ENCODE measurements around the gene MAPK12.

MAPK12 gene

DNA sequence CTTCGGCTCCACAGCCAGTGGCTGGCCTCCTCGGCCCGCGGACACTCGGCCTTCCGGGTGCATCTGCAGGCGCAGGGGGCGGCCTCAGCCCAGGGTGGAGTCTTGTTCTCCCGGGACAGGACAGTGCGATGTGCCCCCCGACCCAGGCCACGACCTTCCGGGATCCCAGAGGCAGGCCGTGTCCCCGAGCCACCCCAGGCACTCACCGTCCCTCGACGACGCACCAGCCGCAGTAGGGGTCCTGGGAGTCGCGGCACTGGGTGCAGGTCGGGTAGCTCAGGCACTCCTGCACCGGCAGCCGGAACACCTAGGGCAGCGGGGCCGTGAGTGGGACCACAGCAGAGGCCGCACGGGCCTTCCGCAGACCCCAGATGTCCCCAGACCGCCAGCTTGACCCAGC is 26.2 kb upstream of the MAPK12 start:
- TF ChIP-seq, protein P1, sequence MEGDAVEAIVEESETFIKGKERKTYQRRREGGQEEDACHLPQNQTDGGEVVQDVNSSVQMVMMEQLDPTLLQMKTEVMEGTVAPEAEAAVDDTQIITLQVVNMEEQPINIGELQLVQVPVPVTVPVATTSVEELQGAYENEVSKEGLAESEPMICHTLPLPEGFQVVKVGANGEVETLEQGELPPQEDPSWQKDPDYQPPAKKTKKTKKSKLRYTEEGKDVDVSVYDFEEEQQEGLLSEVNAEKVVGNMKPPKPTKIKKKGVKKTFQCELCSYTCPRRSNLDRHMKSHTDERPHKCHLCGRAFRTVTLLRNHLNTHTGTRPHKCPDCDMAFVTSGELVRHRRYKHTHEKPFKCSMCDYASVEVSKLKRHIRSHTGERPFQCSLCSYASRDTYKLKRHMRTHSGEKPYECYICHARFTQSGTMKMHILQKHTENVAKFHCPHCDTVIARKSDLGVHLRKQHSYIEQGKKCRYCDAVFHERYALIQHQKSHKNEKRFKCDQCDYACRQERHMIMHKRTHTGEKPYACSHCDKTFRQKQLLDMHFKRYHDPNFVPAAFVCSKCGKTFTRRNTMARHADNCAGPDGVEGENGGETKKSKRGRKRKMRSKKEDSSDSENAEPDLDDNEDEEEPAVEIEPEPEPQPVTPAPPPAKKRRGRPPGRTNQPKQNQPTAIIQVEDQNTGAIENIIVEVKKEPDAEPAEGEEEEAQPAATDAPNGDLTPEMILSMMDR (IDR thresholded peaks at IDR 0.05; ENCODE audit: low read depth, low read length, missing control alignments): no peak
- in situ Hi-C loops (cut with HindIII; ENCODE audit: low sequenced_read_pairs): no loop called here
- DNase-seq (ENCODE audit: low read depth): no peak
- no peak overlapping the region for H3K4me3 ChIP-seq (ENCODE audit: low read depth, low read length)

DNA sequence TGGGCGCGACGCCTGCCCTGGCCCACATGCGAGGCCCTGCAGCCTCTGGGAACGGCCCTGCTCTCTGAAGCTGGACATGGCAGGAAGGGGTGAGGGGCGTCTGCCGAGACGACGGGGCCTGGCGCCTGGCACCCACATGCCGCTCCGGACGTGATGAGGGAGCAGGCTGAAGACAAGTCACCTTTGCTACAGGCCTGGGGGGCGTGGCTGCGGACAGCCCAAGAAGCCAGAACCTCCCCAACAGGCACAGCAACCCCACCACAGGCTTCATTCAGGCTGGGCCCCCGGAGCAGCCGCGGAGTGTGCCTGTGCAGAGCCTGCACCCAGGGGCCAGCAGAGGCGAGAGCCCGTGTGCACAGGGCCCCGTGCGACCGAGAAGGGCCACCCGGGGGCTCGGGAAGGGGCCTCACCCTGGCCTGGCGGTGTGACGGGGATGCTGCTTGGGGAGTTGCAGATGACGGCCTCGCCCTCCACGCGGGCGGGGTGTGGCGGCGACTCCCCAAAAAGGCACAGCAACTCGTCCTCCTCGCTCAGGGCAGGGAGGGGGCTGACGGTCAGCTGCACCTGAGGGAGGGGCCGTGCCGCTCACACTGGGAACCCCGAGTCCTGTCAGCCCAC is 25.3 kb upstream of the MAPK12 start:
- in situ Hi-C loops (cut with HindIII; ENCODE audit: low sequenced_read_pairs): no loop called here
- TF ChIP-seq, protein P1 (IDR thresholded peaks at IDR 0.05; ENCODE audit: low read depth, low read length, missing control alignments): no peak
- DNase-seq (ENCODE audit: low read depth): no peak
- H3K4me3 ChIP-seq (ENCODE audit: low read depth, low read length): no peak overlapping the region

DNA sequence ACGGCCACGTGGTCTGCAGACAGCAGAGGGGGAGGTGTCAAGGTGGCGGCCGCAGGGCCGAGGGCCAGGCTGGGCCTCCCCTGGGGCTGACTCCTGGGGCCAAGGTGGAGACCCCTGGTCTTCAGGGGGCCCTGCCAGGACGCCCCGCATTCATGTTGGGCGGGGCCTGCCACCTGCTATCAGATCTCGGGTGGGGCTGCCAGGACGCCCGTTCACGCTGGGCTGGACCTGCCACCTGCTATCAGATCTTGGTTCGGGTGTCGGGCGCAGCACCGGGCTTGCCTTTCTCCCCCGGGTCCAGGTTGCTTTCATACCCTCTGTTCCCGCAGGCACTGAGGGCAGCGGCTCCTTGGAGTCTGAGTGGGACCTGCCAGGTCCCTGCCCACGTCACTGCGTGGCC is 24.8 kb upstream of the MAPK12 start:
- in situ Hi-C loops (cut with HindIII; ENCODE audit: low sequenced_read_pairs): no loop called here
- TF ChIP-seq, protein P1 (IDR thresholded peaks at IDR 0.05; ENCODE audit: low read depth, low read length, missing control alignments): no peak
- DNase-seq (ENCODE audit: low read depth): no peak
- H3K4me3 ChIP-seq (ENCODE audit: low read depth, low read length): no peak overlapping the region

DNA sequence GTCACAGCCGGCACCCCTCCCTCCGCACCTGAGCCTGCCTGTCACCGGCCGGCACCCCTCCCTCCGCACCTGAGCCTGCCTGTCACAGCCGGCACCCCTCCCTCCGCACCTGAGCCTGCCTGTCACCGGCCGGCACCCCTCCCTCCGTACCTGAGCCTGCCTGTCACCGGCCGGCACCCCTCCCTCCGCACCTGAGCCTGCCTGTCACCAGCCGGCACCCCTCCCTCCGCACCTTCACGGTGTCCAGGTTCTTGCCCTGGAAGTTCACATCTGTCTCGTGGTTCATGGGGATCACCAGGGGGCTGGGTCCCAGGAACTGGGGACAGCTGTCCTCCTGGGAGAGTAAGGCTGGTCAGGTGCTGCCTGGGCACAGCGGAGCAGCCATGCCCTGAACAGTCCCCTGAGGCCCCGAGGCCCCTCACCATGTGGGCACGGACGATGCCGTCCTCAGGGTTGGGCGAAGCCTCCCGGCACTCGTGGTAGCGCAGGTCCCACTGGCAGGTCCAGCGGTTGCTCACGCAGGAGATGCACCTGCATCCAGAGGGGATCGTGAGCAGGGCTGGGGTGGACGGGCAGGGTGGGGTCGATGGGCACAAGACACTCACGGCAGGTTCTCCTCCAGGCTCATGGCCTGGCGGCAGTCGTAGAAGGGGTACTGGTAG is 24.2 kb upstream of the MAPK12 start:
- TF ChIP-seq, protein P1 (IDR thresholded peaks at IDR 0.05; ENCODE audit: low read depth, low read length, missing control alignments): no peak
- in situ Hi-C loops (cut with HindIII; ENCODE audit: low sequenced_read_pairs): no loop called here
- H3K4me3 ChIP-seq (ENCODE audit: low read depth, low read length): no peak overlapping the region
- DNase-seq (ENCODE audit: low read depth): no peak

GRCh38 chr22:50284479-50284878 is 23.0 kb upstream of the MAPK12 start:
- DNase-seq (ENCODE audit: low read depth): no peak
- in situ Hi-C loops (cut with HindIII; ENCODE audit: low sequenced_read_pairs): no loop called here
- TF ChIP-seq, protein P1 (IDR thresholded peaks at IDR 0.05; ENCODE audit: low read depth, low read length, missing control alignments): no peak
- H3K4me3 ChIP-seq (ENCODE audit: low read depth, low read length): no peak overlapping the region

- in situ Hi-C loops (cut with HindIII; ENCODE audit: low sequenced_read_pairs): no loop called here
- H3K4me3 ChIP-seq (ENCODE audit: low read depth, low read length): no peak overlapping the region
- TF ChIP-seq, protein P1 (IDR thresholded peaks at IDR 0.05; ENCODE audit: low read depth, low read length, missing control alignments): no peak
These were observed 22.3 kb upstream of the MAPK12 start for GRCh38 chr22:50283821-50284220.

More at GRCh38 chr22:50283821-50284220, 22.3 kb upstream of the MAPK12 start:
- DNase-seq (ENCODE audit: low read depth): no peak
